GM12892 (cell line): ENCODE measurements around the gene PDGFC.

Experiments
- POLR2A ChIP-seq: IDR thresholded peaks from 2 replicates; pipeline ENCODE4 v1.6.1; 2011; ENCODE audit warnings: low read depth, low read length, control low read depth
- POLR2AphosphoS5 ChIP-seq: IDR thresholded peaks from 2 replicates; pipeline ENCODE4 v1.6.1; 2011; ENCODE audit warnings: low read depth, low read length, control low read depth

DNA sequence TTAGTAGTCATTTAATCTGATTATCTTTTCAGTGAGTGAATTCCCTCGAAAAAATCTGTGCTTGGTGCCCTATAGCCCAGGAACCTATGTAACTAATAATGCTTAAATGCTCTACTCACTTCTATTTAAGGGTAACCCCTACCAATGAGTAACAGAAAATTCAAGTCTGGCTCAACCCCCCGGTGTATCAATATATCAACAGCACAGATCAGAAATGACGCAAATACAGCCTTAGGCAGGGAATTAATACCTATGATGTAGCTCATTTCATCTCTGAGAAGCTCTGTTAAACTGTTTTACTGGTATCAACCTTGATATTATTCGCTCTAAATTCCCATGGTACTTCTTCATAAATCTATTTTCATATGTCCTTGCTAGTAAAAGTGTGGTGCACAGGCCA is 28.6 kb downstream of the PDGFC start:
- no peak for TF ChIP-seq POLR2AphosphoS5
- TF ChIP-seq POLR2A = no peak
